ENCODE measurements around the gene AHDC1. TPM values are rescaled to one million over a fixed set of nuclear protein-coding genes. Genes with fewer than 3 reads are reported as not detected.
"Not testable (repeated sequence)": the region's sequence is repeated elsewhere in the genome, so short reads cannot be mapped to it uniquely, and the experiment has no call there.

The AHDC1 gene
- total RNA-seq, 1 donor from 2014 or later = 37.3 TPM

DNA sequence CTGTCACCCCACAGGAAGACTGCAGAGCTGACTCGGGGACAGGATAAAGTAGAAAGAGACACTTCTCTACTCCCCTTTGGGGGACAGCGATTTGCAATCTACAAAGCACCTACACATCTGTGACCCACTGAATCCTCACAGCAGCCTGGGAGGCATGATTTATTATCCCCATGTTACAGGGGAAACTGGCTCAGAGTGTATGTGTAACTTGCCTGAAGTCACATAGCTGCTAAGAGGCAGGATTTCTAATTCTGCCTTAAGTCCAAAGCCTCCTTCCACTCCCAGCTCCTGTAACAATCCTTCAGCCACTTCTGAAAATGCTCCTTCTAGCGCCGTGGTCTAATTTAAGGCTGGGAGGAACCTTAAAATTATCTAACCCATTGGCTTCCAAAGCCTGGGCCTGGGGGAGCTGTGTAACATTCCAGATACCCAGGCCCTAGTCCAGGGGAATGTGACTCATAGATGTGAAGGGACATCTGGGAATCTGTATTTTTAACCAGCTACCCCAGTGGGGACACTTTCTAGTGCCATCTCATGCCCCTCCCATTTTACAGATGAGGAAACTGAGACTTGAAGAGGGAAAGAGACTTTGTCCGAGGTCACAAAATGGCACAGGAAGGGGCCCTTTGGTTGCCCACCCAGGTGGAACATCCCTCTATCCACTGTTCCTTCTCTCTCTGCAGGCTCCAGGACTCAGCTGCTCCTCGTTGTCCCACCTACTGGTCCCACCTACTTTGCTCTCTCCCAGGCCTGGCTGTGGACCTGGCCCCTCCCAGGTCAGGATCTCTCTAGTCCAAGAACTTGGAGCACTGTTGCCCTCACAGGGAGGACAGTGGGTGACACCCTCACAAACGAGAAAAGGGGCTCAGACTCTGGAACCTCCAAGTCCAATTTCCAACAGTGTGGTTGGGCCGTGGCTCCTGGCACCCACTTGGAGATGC is 48.9 kb downstream of the AHDC1 start:
- intact Hi-C loops (cut with micrococcal nuclease) = no loop called here

DNA sequence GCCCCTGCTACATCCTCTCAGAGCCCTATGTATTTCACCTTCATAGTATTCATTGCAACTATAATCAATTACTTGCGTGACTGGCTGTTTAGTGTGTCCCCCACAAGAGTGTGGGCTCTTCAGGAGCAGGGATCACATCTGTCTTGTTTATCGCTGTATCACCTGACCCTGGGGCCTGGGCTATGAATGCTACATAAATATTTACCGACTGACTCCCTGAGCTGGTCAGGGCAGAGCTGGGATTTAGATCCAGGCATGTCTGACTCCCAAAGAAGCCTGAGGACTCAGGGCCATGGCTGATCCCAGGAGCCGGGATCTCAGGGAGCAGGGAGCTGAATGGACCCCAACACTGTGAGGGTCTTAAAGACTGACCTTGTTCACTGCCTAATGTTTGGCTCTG is 49.7 kb downstream of the AHDC1 start:
- intact Hi-C loops (cut with micrococcal nuclease) = no loop called here

GRCh38 chr1:27553823-27554222 is 50.1 kb downstream of the AHDC1 start:
- intact Hi-C loops (cut with micrococcal nuclease) = not testable (repeated sequence)

DNA sequence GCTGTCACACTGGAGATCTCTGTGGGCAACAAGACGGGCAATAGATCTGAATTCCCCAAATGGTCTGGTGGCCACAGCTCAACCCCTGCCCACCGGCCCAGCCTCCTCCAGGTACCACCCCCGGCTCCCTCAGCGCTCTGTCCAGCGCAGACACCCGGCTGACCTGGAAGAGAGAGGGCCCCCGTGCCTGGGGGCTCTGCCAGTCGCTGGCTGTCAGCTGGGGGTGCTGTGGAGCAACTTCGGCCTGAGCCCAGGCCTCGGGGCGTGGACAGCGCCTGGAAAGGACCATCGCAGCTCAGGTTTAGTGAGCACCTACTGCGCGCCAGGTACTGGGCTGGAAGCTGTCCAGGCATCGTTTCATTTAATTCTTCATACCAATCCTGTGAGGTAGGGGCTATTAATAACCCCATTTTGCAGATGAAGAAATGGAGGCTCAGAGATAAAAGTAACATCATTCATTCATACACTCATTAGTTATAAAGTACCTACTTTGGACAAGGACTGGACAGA is 51.0 kb downstream of the AHDC1 start:
- intact Hi-C loops (cut with micrococcal nuclease) = no loop called here

DNA sequence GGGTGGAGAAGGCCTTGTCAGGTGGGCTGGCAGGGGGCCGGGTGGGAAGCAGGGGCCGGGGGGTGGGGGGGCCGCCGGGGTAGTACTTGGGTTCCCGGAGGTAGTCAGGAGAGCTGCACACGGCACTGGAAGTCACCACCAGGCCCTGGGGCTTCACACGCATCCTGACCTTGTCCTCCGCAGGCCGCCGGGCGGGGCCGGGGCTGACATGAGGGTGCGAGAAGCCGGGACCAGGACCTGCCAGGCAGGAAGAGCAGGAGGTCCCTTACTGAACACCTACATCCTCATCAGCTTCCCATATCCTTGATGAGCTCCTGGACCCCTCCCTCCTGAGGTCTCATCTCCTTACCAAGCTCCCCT is 52.0 kb downstream of the AHDC1 start:
- intact Hi-C loops (cut with micrococcal nuclease) = no loop called here

GRCh38 chr1:27551170-27551952 is 52.6 kb downstream of the AHDC1 start:
- intact Hi-C loops (cut with micrococcal nuclease) = no loop called here

DNA sequence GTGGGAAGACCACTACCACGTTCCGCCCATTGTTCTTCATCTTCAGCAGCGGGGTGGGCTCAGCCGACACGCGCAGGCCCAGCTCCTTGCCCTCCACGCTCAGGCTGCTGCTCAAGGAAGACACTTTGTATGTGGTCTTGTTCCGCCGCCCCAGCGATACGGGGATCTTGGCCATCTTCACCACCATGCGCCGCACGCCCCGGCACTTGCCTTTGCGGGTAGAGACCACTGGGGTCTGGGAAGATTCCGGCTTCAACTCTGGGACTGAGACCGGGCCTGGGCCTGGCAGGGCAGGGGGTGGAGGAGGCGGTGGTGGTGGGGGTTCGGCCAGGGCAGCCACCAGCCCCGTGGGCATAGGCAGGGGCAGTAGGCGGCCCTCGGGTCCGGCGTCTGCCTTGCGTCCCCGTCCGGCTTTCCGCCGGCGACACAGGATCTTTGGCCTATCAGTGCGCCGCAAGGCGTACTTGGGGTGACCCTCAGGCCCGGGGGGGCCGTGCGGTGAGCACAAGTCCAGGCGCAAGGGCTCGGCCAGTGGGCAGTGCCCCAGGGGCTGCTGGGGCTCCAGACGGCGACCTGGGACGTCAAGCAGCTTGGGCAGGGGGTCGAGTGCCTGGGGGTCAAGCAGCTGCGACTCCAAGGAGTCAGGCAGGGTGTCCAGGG is 53.3 kb downstream of the AHDC1 start:
- intact Hi-C loops (cut with micrococcal nuclease) = no loop called here

DNA sequence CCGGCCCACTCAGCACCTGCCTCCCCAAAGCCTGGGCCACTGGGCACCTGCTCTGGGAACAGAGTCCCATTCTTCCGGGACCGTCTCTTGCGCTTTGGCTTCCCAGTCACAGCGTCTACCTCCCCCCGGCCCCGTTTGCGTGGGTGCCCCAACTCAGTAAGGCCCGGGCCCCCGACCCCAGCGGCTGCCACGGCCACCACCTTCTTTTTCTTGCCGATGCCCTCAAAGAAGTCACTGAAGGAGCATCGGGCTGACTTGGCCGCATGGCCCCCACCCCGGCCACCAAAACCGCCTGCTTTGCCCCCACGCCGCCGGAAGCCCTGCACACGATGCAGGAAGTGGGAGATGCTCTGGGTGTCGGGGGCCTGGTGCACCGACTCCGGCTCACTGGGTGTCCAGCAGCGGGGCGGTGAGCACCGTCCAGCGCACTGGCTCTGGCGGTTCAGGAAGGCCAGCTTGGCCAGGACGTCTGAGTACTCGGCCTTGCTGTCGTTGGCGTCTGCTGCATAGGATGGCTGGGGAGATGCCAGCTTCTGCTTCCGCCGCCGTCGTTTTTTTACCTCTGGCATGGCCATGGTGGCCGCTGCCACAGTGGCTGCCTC is 54.0 kb downstream of the AHDC1 start:
- intact Hi-C loops (cut with micrococcal nuclease) = no loop called here

DNA sequence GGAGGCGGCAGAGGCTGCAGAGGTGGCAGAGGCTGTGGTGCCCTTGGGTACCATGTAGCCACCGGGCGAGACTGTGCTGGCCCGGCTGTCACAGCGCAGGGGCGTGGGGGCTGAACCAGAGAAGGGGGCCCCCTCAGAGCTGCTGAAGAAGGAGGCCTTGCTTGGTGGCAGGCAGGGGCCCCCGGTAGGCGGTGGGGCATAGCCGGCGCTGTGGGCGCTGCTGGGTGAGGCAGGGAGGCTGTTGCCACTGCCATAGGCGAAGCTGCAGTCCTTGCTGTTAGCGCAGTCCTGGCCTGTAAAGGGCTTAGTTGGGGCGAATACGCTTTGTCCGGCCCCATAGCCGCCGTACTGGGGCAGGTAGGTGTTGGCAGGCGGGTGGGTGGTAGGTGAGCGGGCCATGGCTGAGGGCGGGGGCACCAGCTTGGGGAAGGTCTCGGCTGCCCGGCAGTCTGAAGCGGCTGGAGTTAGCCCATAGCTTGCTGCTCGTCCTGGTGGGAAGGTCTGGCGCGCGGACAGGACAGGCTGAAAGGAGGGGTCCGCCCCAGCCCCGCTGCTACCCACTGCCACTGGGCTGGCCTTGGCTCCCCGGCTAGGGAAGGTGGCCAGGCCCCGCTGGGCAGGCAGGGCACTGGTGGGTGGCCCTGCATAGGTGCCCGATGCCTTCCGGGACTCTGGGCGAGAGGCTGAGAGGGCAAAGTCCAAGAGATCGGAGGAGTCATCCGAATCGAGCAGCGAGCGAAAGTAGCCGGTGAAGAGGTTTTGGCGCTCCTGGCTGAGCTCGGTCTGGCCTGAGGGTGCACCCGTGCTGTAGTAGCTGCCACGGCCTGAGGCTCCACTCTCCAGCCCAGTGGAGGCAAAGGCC is 54.9 kb downstream of the AHDC1 start:
- intact Hi-C loops (cut with micrococcal nuclease) = no loop called here

- intact Hi-C loops (cut with micrococcal nuclease) = no loop called here
These were observed 55.6 kb downstream of the AHDC1 start for GRCh38 chr1:27548136-27548853.

DNA sequence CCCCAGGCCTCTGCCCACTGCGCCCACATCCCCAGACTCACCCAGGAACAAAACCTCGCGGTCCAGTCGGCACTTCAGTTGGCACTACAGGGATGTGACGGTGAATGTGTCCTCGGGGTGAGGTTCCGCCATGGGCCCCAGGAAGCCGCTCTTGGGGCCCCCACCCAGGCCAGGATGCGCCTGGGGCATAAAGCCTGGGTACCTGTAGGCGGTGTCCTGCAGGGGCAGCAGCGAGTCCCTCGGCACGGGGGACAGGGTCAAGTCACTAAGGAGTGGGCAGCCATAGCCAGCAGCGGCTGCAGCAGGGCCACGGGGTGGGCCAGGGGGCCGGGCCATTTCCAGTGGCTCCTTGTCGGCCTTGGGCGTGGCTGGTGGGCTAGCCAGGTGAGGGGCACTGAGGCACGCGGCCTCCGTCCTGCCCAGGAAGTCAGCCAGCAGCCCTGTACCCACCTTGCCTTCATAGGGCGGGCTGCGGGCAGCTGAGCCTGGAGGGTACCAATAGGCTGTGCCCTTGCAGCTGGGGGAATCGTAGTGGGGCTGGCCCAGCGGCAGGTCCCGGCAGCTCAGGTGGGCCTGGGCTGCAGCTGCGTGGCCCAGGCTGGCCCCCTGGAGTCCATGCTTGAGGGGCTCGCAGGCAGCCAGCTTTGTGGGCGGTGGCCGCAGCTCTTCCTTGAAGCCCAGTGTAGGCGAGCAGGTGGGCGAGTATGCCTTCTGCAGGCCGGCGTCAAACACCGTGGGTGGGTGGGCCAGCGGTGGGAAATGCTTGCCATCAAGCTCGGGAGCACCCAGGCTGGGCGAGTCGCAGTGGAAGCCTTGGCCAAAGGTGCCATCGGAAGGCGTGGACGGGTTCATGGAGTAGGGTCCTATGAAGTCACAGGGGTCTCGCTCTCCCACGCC is 56.5 kb downstream of the AHDC1 start:
- intact Hi-C loops (cut with micrococcal nuclease) = no loop called here

GRCh38 chr1:27545876-27546275 is 58.1 kb downstream of the AHDC1 start:
- intact Hi-C loops (cut with micrococcal nuclease) = no loop called here

GRCh38 chr1:27545271-27545670 is 58.7 kb downstream of the AHDC1 start:
- intact Hi-C loops (cut with micrococcal nuclease) = no loop called here

GRCh38 chr1:27544834-27545233 is 59.1 kb downstream of the AHDC1 start:
- intact Hi-C loops (cut with micrococcal nuclease) = no loop called here

DNA sequence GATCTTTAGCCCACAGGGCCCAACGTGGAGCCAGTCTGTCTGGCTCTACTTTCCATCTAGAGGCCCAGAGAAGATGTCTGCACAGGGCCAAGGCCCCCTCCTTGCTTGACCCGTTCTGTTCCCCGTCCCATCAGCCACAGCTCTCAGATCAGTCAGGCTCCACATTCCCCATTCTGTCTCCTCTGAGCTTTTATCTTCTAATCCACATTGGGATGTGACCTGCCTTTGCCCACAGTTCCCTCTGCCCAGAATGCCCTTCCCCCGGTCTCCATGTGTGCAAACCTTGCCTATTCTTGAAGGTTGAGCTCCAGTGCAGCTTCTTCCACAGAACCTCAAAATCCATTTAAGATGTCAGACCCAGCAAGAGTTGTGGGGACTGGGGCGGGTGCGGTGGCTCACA is 60.7 kb downstream of the AHDC1 start:
- intact Hi-C loops (cut with micrococcal nuclease) = no loop called here

DNA sequence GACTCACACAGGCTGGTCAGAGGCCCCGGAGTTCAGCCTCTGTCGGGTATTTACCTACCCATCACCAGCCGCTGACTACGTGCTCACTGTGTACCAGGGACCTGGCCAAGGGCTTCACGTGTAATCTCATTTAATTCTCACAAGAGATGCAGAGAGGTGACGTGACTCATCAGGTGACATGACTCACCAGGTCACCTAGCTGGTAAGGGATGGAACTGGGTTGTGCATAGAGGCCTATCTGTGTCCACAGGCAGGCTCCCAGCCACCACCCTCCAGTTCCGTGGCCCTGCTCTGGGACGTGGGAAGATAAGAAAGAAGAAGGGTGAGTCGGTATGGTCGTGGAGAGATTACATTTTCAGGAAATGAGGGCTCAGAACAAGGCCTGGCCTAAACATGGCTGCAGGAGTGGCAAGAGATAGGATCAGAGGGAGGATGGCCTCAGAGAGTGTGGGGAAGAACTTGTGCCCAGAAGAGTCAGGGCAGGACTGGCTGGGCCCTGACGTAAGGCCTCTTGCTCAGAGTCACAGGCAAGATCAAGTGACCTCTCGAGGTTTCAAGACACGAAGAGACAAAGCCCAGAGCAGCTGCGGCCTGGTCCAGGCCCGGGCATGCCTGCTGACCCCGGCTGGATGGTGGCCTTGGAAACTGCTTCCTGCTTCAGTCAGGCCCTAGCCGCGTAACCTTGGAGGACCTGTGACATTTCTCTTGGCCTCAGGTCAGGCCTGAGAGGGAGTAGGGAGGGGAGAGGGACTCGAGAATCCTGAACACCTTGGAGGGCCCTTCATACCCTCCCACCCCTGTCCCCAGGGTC is 61.3 kb downstream of the AHDC1 start:
- intact Hi-C loops (cut with micrococcal nuclease) = no loop called here

GRCh38 chr1:27539901-27540861 is 63.8 kb downstream of the AHDC1 start:
- intact Hi-C loops (cut with micrococcal nuclease) = no loop called here
